Measurements from ENCODE around the gene TMC5.

DNA sequence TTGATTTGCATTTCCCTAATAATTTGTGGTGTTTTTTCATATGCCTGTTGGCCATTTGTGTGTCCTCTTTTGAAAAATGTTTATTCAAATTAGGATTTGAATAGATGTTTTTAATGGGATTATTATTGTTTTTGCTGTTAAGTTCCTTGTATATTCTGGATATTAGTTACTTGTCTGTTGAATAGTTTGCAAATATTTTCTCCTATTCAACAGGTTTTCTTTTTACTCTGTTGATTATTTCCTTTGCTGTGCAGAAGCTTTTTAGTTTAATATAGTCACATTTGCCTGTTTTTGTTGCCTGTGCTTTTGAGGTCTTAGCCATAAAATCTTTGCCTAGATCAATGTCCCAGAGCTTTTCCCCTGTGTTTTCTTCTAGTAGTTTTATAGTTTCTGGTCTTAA is 94.6 kb downstream of the TMC5 start:
- no peak for TF ChIP-seq GATA2 (IDR thresholded peaks at IDR 0.05; ENCODE audit: low read depth, low read length)
- TF ChIP-seq GATA3 (IDR thresholded peaks at IDR 0.05; ENCODE audit: low read depth, low read length), result no peak

Measured in SH-SY5Y (cell line).